Measurements from ENCODE around the gene CMKLR1.

DNA sequence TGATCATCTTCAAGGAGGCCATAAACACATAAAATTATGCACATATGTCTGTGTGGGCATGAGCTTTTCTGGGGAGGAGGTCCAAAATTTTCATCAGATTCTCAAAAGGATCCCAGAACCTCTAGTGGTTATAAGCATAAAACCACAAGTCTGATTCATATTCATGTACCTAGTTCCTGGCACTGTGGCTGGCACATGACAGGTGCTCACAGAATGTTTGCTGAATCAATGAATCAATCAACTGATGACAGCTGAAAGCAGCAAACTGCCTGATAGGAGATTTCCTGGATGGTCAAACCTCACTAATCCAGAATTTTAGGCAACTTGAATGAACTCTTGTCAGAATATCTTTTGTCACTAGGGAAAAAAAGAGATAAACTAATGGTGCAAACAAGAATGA, 13.5 kb upstream of the CMKLR1 start:
- TF ChIP-seq, protein P1, sequence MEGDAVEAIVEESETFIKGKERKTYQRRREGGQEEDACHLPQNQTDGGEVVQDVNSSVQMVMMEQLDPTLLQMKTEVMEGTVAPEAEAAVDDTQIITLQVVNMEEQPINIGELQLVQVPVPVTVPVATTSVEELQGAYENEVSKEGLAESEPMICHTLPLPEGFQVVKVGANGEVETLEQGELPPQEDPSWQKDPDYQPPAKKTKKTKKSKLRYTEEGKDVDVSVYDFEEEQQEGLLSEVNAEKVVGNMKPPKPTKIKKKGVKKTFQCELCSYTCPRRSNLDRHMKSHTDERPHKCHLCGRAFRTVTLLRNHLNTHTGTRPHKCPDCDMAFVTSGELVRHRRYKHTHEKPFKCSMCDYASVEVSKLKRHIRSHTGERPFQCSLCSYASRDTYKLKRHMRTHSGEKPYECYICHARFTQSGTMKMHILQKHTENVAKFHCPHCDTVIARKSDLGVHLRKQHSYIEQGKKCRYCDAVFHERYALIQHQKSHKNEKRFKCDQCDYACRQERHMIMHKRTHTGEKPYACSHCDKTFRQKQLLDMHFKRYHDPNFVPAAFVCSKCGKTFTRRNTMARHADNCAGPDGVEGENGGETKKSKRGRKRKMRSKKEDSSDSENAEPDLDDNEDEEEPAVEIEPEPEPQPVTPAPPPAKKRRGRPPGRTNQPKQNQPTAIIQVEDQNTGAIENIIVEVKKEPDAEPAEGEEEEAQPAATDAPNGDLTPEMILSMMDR (conservative IDR thresholded peaks at IDR 0.05; ENCODE audit: low read depth, low read length): no peak
- no peak for TF ChIP-seq EZH2 (IDR thresholded peaks at IDR 0.05; ENCODE audit: borderline replicate concordance, low read depth, low read length, poor library complexity, severe bottlenecking)

Data from A673 (cell line).